ENCODE measurements around the gene STAT5B. TPM values are rescaled to one million over a fixed set of nuclear protein-coding genes. Genes with fewer than 3 reads are reported as not detected.

Gene STAT5B
- total and polyA plus RNA-seq, 9 of the 15 experiments (the other 6 are each of a cell fraction or from before 2014, with no cell fraction given), result 20.8 to 176 (median 92.4) TPM

GRCh38 chr17:42322382-42323267 lies 46.4 kb upstream of the STAT5B start (continued):
- TF ChIP-seq ZNF316 (IDR thresholded peaks at IDR 0.05) (no peak), BCOR (IDR thresholded peaks at IDR 0.05) (no peak), DPF2 (IDR thresholded peaks at IDR 0.05) (0 out of 2 replicates have a peak, but pooled peaks have one; percentile 11), SRSF1 (IDR thresholded peaks at IDR 0.05; ENCODE audit: low read depth, low read length) (no peak), FOXJ3 (CRISPR knock-in tag; IDR thresholded peaks at IDR 0.05) (no peak), ARHGAP35 (IDR thresholded peaks at IDR 0.05; ENCODE audit: partially characterized antibody) (no peak), BRF2 (IDR thresholded peaks at IDR 0.05; ENCODE audit: borderline replicate concordance, insufficient read depth, insufficient read length) (no peak), NFE2L1 (tag; IDR thresholded peaks at IDR 0.05; ENCODE audit: borderline replicate concordance, low read depth) (no peak), MCM3 (IDR thresholded peaks at IDR 0.05) (no peak), GTF2A2 (tag; IDR thresholded peaks at IDR 0.05) (no peak), L3MBTL2 (IDR thresholded peaks at IDR 0.05) (peak; percentile 57), FOXM1 (IDR thresholded peaks at IDR 0.05; ENCODE audit: low read depth) (no peak), FOXM1 (CRISPR knock-in tag; IDR thresholded peaks at IDR 0.05; ENCODE audit: low read depth) (no peak), PCBP2 (IDR thresholded peaks at IDR 0.05; ENCODE audit: low read depth, low read length, poor library complexity, severe bottlenecking) (no peak), ESRRB (CRISPR knock-in tag; IDR thresholded peaks at IDR 0.05; ENCODE audit: borderline replicate concordance) (no peak), CBFA2T3 (IDR thresholded peaks at IDR 0.05) (peak; percentile 19; the same call in 1 of the 2 replicates), CBX8 (IDR thresholded peaks at IDR 0.05; ENCODE audit: borderline replicate concordance, extremely low read depth, low read depth, low read length, poor library complexity, severe bottlenecking) (no peak), TFAM (CRISPR knock-in tag; conservative IDR thresholded peaks at IDR 0.05) (no peak)
- TF ChIP-seq, protein P1, sequence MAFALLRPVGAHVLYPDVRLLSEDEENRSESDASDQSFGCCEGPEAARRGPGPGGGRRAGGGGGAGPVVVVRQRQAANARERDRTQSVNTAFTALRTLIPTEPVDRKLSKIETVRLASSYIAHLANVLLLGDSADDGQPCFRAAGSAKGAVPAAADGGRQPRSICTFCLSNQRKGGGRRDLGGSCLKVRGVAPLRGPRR (CRISPR knock-in tag; IDR thresholded peaks at IDR 0.05), result no peak
- TF ChIP-seq, protein P2, sequence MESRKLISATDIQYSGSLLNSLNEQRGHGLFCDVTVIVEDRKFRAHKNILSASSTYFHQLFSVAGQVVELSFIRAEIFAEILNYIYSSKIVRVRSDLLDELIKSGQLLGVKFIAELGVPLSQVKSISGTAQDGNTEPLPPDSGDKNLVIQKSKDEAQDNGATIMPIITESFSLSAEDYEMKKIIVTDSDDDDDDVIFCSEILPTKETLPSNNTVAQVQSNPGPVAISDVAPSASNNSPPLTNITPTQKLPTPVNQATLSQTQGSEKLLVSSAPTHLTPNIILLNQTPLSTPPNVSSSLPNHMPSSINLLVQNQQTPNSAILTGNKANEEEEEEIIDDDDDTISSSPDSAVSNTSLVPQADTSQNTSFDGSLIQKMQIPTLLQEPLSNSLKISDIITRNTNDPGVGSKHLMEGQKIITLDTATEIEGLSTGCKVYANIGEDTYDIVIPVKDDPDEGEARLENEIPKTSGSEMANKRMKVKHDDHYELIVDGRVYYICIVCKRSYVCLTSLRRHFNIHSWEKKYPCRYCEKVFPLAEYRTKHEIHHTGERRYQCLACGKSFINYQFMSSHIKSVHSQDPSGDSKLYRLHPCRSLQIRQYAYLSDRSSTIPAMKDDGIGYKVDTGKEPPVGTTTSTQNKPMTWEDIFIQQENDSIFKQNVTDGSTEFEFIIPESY (CRISPR knock-in tag; IDR thresholded peaks at IDR 0.05), result 0 out of 2 replicates have a peak, but pooled peaks have one; percentile 24
- TF ChIP-seq, protein P3, sequence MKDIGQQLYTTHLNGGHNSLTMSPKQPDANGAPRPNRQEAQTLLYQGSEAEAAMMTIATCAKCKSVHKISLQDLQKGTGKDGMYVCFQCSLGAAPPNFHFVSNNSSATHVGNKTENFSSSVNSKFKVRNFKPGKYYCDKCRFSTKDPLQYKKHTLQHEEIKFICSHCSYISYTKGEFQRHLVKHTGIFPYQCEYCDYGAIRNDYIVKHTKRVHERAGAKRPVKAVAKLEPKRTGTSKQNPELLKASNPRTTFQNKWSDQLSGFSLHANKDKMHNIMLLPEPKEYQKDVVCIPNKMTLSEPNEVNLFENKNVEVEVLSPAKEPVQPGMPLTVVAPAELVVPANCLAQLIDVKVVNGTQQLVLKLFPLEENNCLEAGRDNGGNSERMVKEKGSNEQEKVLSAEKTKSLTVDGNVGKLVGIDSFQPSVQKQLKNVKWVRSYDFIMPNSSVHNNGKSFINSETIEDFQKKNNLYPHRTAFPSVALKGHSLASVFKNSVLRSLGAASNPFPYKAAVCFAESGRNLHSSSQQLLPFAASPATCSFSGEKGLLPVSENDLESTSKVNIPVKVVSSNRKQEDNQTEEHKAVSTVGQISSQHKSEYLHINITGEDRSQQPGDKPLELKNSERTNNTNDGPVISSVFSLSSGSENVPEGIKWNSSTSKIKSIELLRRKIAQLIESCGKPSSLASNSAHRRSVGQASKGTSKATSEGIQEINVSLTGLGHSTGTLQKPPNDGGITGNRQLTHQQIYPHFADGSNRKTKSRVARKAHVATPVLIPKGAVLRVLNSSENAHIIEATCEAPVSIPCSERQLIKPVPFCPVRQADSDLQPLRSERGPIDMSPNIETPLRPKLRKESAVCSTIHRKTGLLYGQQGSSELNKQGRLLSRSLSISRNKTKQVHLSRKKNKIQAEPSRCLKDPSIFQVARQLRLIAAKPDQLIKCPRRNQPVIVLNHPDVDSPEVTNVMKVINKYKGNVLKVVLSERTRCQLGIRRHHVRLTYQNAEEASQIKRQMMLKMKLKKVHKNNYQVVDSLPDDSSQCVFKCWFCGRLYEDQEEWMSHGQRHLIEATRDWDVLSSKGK (CRISPR knock-in tag; IDR thresholded peaks at IDR 0.05), result no peak

Measured in K562 (cell line).